Stimulated activated CD4-positive, alpha-beta T cell treated with anti-CD3 and anti-CD28 coated beads, Interleukin-12 subunit alpha, Interleukin-12 subunit beta, amount 100 ng/mL, for 4 hours (primary cell): ENCODE results near the gene TK1.

Source experiments
- DNase-seq: peaks from one replicate; pipeline ENCODE4 v3.0.0-alpha.2; 2020

The TK1 gene

GRCh38 chr17:78219396-78220150 lies 32.7 kb upstream of the TK1 start:
- no peak for DNase-seq

DNA sequence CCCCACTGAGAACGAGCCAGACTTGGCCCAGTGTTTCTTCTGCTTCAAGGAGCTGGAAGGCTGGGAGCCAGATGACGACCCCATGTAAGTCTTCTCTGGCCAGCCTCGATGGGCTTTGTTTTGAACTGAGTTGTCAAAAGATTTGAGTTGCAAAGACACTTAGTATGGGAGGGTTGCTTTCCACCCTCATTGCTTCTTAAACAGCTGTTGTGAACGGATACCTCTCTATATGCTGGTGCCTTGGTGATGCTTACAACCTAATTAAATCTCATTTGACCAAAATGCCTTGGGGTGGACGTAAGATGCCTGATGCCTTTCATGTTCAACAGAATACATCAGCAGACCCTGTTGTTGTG lies 27.8 kb upstream of the TK1 start:
- DNase-seq = no peak

- peak; percentile 91 for DNase-seq
Observed at GRCh38 chr17:78214016-78214705, 27.3 kb upstream of the TK1 start, which contains the start of gene BIRC5. Gene BIRC5, plus strand, starts transcription at chr17:78214253. Its CDS starts 64 bp downstream, at chr17:78214317.

- DNase-seq = no peak
Observed at GRCh38 chr17:78211032-78211431, 24.2 kb upstream of the TK1 start.

DNA sequence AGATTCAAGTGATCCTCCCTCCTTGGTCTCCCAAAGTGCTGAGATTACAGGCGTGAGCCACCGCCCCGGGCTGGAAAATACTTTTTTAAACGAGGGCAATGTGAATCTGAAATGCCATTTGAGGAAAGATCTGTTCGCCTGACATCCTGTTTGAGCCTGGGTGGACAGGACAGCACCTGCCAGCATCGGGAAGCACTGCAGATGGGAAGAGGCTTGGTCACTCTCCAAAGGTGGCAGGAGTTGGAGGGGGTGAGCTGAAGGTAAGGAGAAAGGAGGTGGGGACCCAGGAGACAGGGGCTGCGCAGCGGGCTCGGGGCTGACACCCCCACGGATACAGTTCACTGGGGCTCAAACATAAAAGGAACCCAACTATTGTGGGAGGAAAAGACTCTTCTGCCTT lies 23.3 kb upstream of the TK1 start:
- no peak for DNase-seq

DNA sequence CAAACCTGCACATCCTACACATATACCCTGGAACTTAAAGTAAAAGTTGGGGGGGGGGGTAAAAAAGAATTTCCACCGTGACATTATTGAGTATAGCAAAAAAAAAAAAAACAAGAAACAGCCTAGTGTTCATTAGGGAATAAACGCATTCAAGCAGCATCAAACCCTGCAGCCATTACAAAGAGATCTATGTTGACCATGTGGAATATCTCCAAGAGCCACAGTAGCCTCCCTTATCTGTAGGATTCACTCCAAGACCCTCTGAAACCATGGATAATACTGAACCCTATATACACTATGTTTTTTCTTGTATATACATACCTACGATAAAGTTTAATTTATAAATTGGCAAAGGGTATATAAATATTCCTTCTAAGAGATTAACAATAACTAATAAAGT lies 21.6 kb upstream of the TK1 start:
- no peak for DNase-seq

- no peak for DNase-seq
Observed at GRCh38 chr17:78206298-78206697, 19.4 kb upstream of the TK1 start.

- no peak for DNase-seq
Observed at GRCh38 chr17:78205124-78205775, 18.4 kb upstream of the TK1 start.

DNA sequence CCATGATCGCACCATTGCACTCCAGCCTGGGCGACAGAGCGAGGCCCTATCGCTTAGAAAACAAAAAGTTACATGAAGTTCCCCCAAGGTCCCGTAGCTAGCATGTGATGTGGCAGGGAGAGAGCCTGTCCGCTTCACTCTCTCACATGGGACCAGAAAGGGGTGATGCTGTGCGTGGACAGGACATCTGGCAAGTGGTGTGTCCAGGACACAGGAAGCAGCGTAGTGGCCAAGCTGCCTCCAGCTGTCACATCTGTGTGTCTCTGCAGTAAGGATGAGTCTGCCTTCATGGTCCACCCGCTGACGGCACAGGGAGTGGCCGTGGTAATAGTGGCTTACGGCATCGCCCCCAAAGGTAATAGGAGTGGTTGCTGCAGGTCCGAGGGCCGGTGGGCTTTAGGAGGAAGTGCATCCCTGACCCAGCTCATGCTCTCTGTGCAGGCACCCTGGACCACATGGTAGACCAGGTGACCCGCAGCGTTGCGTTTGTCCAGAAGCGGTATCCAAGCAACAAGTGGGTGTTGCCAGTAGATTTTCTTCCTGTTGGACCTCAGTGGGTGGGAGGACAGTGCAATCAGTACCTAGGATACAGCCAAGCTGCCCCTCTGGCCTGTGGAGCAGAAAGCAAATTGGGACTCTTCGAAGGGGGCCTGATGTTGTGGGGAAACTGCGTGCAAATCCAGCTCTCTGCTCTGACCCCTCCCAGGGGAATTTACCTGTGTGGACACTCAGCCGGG lies 17.7 kb upstream of the TK1 start:
- DNase-seq = no peak

DNA sequence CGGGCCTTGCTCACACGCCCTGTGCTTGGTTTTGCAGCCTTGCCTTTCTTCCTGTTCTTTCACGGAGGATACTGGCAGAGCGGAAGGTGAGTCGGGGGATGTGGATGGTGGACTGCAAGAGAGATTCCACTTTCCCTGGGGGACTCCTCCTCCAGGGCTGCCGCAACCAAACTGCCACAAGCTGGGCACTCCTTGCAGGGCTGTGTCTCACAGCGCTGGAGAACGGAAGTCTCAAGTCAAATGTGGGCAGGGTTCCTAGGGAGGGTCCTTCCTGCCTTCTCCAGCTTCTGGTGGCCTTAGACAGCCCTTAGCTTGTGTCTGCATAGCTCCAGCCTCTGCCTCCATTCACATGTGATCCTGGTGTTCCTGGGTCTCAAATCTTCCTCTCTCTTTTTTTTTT lies 15.8 kb upstream of the TK1 start:
- no peak for DNase-seq

GRCh38 chr17:78200451-78200850 lies 13.6 kb upstream of the TK1 start:
- no peak for DNase-seq

DNA sequence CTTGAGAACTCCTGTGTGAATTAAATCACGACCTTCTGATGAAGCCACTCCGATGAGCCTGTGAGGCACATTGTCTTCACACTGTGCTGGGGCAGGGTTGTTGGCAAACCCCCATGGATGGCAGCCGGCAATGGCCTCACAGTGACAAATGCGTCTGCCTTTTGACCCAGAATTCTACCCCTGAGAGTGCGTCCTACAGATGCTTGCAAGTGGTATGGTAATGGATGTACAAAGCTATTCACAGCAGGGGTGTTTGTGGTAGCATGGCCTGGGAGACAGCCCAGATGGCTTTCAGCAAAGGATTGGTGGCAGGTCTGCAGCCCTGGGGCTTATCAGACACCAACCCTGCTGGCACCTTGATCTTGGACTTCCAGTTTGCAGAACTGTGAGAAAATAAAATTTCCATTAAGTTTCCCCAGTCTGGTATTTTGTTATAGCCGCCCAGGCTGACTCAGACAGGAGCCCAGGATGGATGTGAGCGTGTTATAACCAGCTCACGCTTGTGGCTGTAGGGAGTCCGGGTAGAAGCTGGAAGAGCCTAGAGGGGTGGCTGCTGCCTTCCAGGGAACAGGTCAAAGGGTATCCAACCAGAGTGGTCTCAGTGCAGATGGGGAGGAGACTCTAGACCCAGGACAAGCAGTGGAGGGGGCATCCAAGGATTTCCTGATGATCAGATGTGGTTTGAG lies 10.4 kb upstream of the TK1 start:
- no peak for DNase-seq

DNA sequence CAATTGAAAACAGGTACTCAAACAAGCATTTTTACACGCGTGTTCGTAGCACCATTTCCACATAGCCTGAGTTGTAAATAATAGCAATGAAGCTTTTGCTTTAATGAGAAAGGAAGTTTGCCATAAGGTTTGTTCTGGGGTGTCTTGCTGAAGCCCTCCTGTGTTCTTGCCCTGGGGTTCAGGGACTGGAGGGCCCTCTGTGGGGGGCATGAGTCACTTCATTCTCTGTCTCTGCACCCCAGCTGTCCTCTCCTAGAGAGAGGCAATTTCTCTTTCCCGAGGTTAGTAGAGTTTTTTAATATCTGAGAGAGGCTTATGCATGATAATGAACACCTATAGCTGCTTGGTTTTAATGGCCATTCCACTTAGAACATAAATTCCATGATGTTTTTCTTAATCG lies 9.9 kb upstream of the TK1 start:
- no peak for DNase-seq

DNA sequence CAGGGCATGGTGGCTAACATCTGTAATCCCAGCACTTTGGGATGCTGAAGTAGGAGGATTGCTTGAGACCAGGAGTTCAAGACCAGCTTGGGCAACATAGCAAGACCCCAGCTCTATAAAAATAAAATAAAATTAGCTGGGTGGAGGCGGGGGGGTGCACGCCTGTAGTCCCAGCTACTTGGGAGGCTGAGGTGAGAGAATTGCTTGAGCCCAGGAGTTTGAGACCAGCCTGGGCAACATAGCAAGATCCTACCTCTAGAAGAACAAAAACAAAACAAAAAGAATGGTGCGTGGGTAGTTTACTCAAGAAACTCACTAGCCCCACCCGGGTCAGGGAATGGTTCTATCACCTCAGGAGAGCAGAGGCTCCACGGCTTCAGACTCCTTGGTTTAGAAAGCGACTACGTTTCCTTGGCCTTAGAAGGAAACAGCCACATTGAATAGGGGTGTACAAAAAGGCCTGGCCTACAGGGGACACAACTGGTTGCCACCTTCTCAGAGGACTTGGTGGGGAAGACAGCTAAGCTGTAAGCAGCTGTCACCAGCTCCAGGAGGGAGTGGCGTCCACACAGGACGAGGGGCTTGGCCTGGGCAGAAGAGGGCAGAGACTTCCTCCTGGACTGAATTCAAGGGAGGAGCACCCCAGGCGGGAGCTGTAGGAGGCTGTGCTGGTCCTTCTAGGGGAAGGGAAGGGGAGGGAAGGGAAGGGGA lies 716 bp downstream of the TK1 start:
- no peak for DNase-seq

DNA sequence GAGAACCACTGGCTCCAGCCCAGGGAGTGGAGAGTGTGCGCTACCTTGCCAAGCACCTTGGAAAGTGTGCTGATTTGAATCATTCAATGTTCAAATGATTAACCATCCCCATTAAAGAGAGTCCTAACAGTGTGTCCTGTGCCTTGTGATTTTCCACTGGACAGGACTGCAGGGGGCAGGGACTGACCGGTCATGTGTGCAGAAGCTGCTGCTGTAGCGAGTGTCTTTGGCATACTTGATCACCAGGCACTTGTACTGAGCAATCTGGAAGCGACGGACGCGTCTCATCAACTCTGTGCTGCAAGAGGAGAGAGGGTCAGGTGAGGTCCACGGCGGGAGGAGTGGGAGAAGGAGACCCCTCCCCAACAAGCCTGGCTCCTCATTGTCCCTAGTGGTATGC lies 2.0 kb downstream of the TK1 start:
- DNase-seq = no peak

- no peak for DNase-seq
Observed at GRCh38 chr17:78184351-78184750, 2.5 kb downstream of the TK1 start.

DNA sequence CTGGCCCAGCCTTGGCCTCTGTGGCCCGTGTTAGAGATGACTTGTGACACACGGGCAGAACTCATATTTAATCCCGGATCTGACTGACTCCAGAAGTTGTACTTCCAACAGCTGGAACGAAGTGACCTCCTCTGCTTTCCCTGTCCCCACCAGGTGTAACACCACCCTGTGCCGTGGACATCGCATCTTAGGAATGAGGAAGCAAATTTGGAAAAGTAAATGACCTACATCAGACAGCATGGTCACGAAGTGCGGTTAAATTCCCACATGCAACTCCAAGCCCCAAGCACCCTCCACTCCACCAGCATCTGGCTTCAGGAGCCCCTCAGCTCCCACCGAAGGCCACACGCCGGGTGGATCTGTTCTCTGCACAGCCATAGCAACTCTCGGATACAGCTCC lies 2.9 kb downstream of the TK1 start:
- DNase-seq = no peak

DNA sequence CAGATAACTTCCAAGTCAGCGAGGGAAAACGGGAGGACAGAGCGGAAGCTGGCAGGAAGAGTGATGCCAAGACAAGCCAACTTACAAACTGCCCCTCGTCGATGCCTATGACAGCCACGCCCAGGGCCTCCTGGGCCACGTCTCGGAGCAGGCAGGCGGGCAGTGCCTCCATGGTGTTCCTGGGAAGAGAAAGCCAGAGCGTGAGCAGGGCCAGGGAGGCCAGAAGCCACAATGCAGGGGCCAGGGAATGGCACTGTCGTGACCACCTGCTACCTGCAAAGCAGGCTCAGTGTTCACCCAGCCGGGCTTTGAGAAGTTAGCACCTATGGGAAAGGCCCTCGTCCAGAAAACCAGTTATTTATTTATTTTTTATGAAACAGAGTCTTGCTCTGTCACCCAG lies 4.3 kb downstream of the TK1 start:
- DNase-seq = no peak

- DNase-seq = no peak
Observed at GRCh38 chr17:78180508-78180907, 6.3 kb downstream of the TK1 start.

DNA sequence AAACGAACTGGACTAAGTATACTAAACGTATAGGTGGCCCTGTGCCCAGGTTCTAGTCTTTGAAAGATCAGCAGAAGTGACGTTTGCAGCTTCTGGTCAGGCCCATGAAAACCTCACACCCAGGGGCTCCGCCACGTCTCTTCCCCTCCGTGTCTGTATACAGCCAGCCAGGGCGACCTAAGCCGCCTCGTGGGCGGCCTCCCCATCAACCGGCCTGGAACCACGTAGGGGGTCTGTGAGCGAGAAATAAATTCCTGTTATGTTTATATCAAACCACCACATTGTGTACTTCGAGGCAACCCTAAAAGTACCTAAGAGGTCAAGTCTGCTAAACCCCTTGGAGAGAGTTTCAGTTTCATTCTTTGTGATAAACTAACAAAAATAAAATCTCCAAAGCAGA lies 6.8 kb downstream of the TK1 start:
- no peak for DNase-seq

- DNase-seq = no peak
Observed at GRCh38 chr17:78179372-78179771, 7.5 kb downstream of the TK1 start.

GRCh38 chr17:78176548-78177025 lies 10.3 kb downstream of the TK1 start:
- peak; percentile 73 for DNase-seq
